Measurements from ENCODE around the gene OPCML.
A peak's percentile ranks its signal among the peaks of the same experiment; 100 is the strongest.

The OPCML gene

DNA sequence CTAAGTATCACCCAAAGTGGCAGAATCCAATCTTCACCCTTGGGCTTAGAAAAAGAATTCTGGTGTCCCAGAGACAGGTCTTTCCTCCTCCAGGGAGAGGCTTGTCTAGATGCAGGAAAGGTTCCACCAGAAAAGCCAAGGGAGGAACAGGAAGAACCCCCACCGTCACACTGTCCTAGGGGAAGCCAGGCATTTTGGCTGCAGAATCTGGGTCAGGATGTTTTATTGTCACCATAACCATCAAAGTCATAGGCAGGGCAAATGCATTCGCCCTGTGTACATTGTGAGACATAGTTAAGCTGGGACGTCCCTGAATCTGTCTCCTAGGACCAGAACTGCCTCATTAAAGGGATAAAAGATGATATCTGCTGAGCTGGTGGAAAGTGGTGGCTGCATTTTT, 590.5 kb downstream of the OPCML start:
- DNase-seq (ENCODE audit: low read depth, low spot score): no peak
- CTCF ChIA-PET: interaction anchor here (0.8 to 4.3 kb wide), 66 partner anchors 10 to 1193 kb away, joined by 3 to 52 read pairs (median 5); no protein-coding TSS in a partner anchor
- POLR2A ChIA-PET: no interaction called here
- no peak overlapping the region for H3K4me3 ChIP-seq (ENCODE audit: low read depth, low read length)
- TF ChIP-seq CTCF (IDR thresholded peaks at IDR 0.05; ENCODE audit: insufficient read depth, low read length, missing control alignments): no peak

GRCh38 chr11:132941024-132941646, 591.2 kb downstream of the OPCML start:
- TF ChIP-seq CTCF (IDR thresholded peaks at IDR 0.05; ENCODE audit: insufficient read depth, low read length, missing control alignments): peak; percentile 65
- ChIA-PET CTCF (interaction anchor here (0.7 to 4.3 kb wide), 101 partner anchors 10 to 1253 kb away, joined by 3 to 52 read pairs (median 4); no protein-coding TSS in a partner anchor), POLR2A (no interaction called here)
- H3K4me3 ChIP-seq (ENCODE audit: low read depth, low read length): no peak overlapping the region
- DNase-seq (ENCODE audit: low read depth, low spot score): no peak

DNA sequence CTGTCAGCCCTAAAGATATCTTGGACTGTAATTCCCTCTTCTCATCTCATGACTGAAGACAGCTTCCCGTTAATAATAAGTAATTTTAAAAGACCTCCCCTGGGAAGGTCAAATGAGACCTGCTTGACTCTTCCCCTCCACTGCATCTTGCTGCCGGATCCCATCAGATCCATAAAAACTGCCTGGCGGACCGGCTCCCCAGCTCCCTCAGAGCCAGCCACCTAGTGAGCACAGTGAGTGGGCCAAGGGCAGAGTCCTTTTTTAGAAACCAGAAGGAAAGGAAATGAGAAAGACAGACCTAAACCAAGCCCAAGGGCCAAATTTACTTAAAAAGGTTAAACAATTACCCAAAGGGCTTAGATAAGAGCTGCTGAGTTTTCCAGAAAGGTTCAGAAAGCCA, 595.3 kb downstream of the OPCML start:
- H3K4me3 ChIP-seq (ENCODE audit: low read depth, low read length): no peak overlapping the region
- DNase-seq (ENCODE audit: low read depth, low spot score): no peak
- ChIA-PET CTCF (no interaction called here), POLR2A (no interaction called here)
- TF ChIP-seq CTCF (IDR thresholded peaks at IDR 0.05; ENCODE audit: insufficient read depth, low read length, missing control alignments): no peak

DNA sequence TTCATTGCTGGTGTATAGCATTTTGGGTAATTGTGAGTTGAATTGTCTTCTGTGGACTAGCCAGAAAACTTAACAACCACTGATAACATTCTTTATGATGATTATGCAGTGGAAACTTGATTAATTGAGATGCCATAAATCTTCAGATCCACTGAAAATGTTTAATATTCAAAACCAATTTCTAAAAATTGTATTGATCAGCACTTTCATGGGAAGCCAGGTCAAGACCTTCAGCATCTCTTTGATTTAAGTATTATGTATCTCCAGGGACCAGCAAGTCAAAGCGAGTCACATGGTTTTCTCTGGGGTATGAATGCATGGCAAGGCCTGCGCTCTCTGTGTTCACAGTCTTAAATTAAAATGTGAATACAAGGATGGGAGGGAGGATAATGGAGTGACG, 596.9 kb downstream of the OPCML start:
- DNase-seq (ENCODE audit: low read depth, low spot score): no peak
- CTCF ChIA-PET: interaction anchor here (1.4 kb wide), 1 partner anchor 8 kb away, joined by 5 read pairs; no protein-coding TSS in a partner anchor
- POLR2A ChIA-PET: no interaction called here
- no peak overlapping the region for H3K4me3 ChIP-seq (ENCODE audit: low read depth, low read length)
- TF ChIP-seq CTCF (IDR thresholded peaks at IDR 0.05; ENCODE audit: insufficient read depth, low read length, missing control alignments): no peak

GRCh38 chr11:132933703-132934102, 598.6 kb downstream of the OPCML start:
- DNase-seq (ENCODE audit: low read depth, low spot score): no peak
- ChIA-PET CTCF (no interaction called here), POLR2A (no interaction called here)
- no peak for TF ChIP-seq CTCF (IDR thresholded peaks at IDR 0.05; ENCODE audit: insufficient read depth, low read length, missing control alignments)
- H3K4me3 ChIP-seq (ENCODE audit: low read depth, low read length): no peak overlapping the region

DNA sequence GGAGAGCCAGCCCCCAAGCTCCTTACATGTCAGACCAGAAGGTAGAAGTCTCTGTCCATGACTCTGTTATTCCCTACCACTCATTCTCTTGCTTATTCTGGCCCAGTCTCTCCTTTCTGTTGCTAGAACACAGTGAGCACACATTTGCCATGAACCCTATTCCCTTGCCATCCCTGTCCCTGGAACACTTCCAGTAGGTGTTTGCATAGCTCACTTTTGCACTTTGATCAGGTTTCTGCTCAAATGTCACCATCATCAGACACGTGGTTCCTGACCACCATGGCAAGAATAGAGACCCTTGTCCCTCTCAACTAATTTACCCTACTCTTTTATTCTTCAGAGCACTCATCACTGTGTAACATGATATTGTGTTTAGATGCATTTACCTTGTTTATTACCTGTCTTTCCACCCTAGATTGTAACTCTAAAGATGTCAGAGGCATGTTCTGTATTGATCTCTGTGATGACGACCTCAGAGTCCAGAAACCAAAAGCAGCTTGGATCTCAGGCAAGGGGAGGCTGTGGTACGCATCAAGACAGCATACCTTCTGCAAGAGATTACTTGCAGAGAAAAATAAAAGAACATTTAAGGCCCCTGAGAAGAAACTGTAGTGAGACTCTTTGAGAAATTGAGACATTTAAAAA, 606.4 kb downstream of the OPCML start:
- no peak overlapping the region for H3K4me3 ChIP-seq (ENCODE audit: low read depth, low read length)
- DNase-seq (ENCODE audit: low read depth, low spot score): no peak
- CTCF ChIA-PET: interaction anchor here (0.8 to 5.6 kb wide), 2 partner anchors 15 to 21 kb away, joined by 3 to 52 read pairs; no protein-coding TSS in a partner anchor
- POLR2A ChIA-PET: no interaction called here
- TF ChIP-seq CTCF (IDR thresholded peaks at IDR 0.05; ENCODE audit: insufficient read depth, low read length, missing control alignments): no peak
